ENCODE data around the gene UNCX. TPM values are rescaled to one million over a fixed set of nuclear protein-coding genes. Genes with fewer than 3 reads are reported as not detected.
A peak's percentile ranks its signal among the peaks of the same experiment; 100 is the strongest.

The UNCX gene
- total and polyA plus RNA-seq, 2 experiments from 2014 or later, result not detected

- Histone ChIP-seq H3K4me3 (no peak overlapping the region), H4K20me1 (replicated peaks; ENCODE audit: insufficient read depth) (0 out of 2 replicates have a peak, but pooled peaks cover 5% of the 10 kb centered on the region), H3K79me2 (replicated peaks; ENCODE audit: insufficient read depth) (no peaks in the 10 kb centered on the region), H3K27me3 (ENCODE audit: insufficient read depth) (peaks cover 60% of the 10 kb centered on the region), H3K27ac (ENCODE audit: low read depth) (no peak overlapping the region), H2AFZ (no peak overlapping the region), H3K4me2 (no peak overlapping the region), H3K4me1 (ENCODE audit: insufficient read depth) (peaks cover 12% of the 10 kb centered on the region), H3K36me3 (ENCODE audit: insufficient read depth) (no peaks in the 10 kb centered on the region), H3F3A (replicated peaks; ENCODE audit: low read depth) (no peaks in the 10 kb centered on the region), H3K9me2 (ENCODE audit: insufficient read depth) (no peaks in the 10 kb centered on the region)
- ATAC-seq (no peak), DNase-seq (ENCODE audit: low spot score) (no peak)
- no peak for TF ChIP-seq POLR2AphosphoS5 (IDR thresholded peaks at IDR 0.05; ENCODE audit: low read depth)
- peak; percentile 37 for TF ChIP-seq EZH2 (IDR thresholded peaks at IDR 0.05; ENCODE audit: low read depth, unreplicated experiment)
- no peaks in the 10 kb centered on the region for H3K36me3 Mint-ChIP-seq (ENCODE audit: low read depth)
- no peaks in the 10 kb centered on the region; the same call in 2 of the 3 replicates for H3K9me3 Mint-ChIP-seq
- peaks cover 9% of the 10 kb centered on the region for H3K4me1 Mint-ChIP-seq
- H3K27ac Mint-ChIP-seq, result no peak overlapping the region
- H3K4me3 Mint-ChIP-seq, result no peak overlapping the region
- H3K27me3 Mint-ChIP-seq (ENCODE audit: insufficient read depth, low read depth, poor library complexity), result peaks cover 71% of the 10 kb centered on the region
These were observed 11.5 kb upstream of the UNCX start for GRCh38 chr7:1220977-1221745.

- ATAC-seq, result peak; percentile 3
- 0 out of 2 replicates have a peak, but pooled peaks cover 5% of the 10 kb centered on the region for H4K20me1 ChIP-seq (replicated peaks; ENCODE audit: insufficient read depth)
- H3K27ac Mint-ChIP-seq, result no peak overlapping the region
- TF ChIP-seq ETS1 (IDR thresholded peaks at IDR 0.05) (no peak), EZH2 (IDR thresholded peaks at IDR 0.05; ENCODE audit: low read depth, unreplicated experiment) (peak; percentile 50), ZNF331 (CRISPR knock-in tag; IDR thresholded peaks at IDR 0.05; ENCODE audit: low read depth) (no peak), STAT1 (IDR thresholded peaks at IDR 0.05; ENCODE audit: unreplicated experiment) (no peak), EZH2phosphoT487 (IDR thresholded peaks at IDR 0.05; ENCODE audit: unreplicated experiment) (no peak), JUNB (IDR thresholded peaks at IDR 0.05; ENCODE audit: unreplicated experiment) (no peak), ZNF462 (CRISPR knock-in tag; IDR thresholded peaks at IDR 0.05) (no peak), CTCF (conservative IDR thresholded peaks at IDR 0.05; ENCODE audit: low read depth in 2 of 2) (peak; percentile 32 to 63), NANOG (IDR thresholded peaks at IDR 0.05; ENCODE audit: borderline replicate concordance) (no peak), POLR2AphosphoS5 (IDR thresholded peaks at IDR 0.05; ENCODE audit: low read depth) (no peak)
These were observed 9.3 kb upstream of the UNCX start for GRCh38 chr7:1223196-1223981.

More at GRCh38 chr7:1223196-1223981, 9.3 kb upstream of the UNCX start:
- peak overlapping the region; percentile 91 for H2AFZ ChIP-seq
- no peaks in the 10 kb centered on the region for H3K79me2 ChIP-seq (replicated peaks; ENCODE audit: insufficient read depth)
- peak; percentile 41 for DNase-seq (ENCODE audit: low spot score)
- H3K4me3 ChIP-seq, result peak overlapping the region; percentile 67
- no peaks in the 10 kb centered on the region for H3K9me2 ChIP-seq (ENCODE audit: insufficient read depth)
- peaks cover 83% of the 10 kb centered on the region for H3K27me3 ChIP-seq (ENCODE audit: insufficient read depth)
- H3K4me2 ChIP-seq, result peak overlapping the region; percentile 87
- Mint-ChIP-seq H3K4me1 (peaks cover 25% of the 10 kb centered on the region), H3K4me3 (peak overlapping the region; percentile 38; the same call in 2 of the 3 replicates), H3K9me3 (no peaks in the 10 kb centered on the region; the same call in 2 of the 3 replicates), H3K36me3 (ENCODE audit: low read depth) (no peaks in the 10 kb centered on the region), H3K27me3 (ENCODE audit: insufficient read depth, low read depth, poor library complexity) (peaks cover 90% of the 10 kb centered on the region)
- H3K4me1 ChIP-seq (ENCODE audit: insufficient read depth), result peaks cover 33% of the 10 kb centered on the region
- no peaks in the 10 kb centered on the region for H3F3A ChIP-seq (replicated peaks; ENCODE audit: low read depth)
- no peak overlapping the region for H3K27ac ChIP-seq (ENCODE audit: low read depth)
- H3K36me3 ChIP-seq (ENCODE audit: insufficient read depth), result no peaks in the 10 kb centered on the region
